SK-N-SH treated with all-trans-retinoic acid at 6 μM for 48 hours (cell line): ENCODE data around the gene GPC3.

Experiments used
- ATAC-seq: fragments of 200-7000 bp; cut with Tn5 transposase; 3 replicates; pipeline ENCODE4 v1.9.1; 2020; ENCODE audit warnings: mild to moderate bottlenecking, moderate library complexity
- ARNTL ChIP-seq: fragments of 450-650 bp; formaldehyde crosslinking; IDR thresholded peaks from 2 replicates; pipeline ENCODE4 v1.5.0; 2020; ENCODE audit warnings: low read depth, mild to moderate bottlenecking, moderate library complexity, borderline replicate concordance
- BACH2 ChIP-seq: fragments of 250-450 bp; sonication (Bioruptor Pico); IDR thresholded peaks from 2 replicates; pipeline ENCODE4 v1.9.0; 2021; ENCODE audit warnings: mild to moderate bottlenecking, borderline replicate concordance
- CREB5 ChIP-seq: fragments of 250-450 bp; sonication (Bioruptor Pico); IDR thresholded peaks from 2 replicates; pipeline ENCODE4 v1.5.1; 2020; ENCODE audit warnings: low read depth, mild to moderate bottlenecking, moderate library complexity
- CSDC2 ChIP-seq: fragments of 250-450 bp; sonication (Bioruptor Pico); IDR thresholded peaks from 2 replicates; pipeline ENCODE4 v1.5.0; 2020; ENCODE audit warnings: mild to moderate bottlenecking, moderate library complexity
- CSRNP3 ChIP-seq: fragments of 250-450 bp; sonication (Bioruptor Pico); IDR thresholded peaks from 2 replicates; pipeline ENCODE4 v1.5.1; 2021; ENCODE audit warnings: mild to moderate bottlenecking, moderate library complexity
- ESRRG ChIP-seq: fragments of 250-450 bp; sonication (Bioruptor Pico); IDR thresholded peaks from 2 replicates; pipeline ENCODE4 v1.6.1; 2021; ENCODE audit warnings: mild to moderate bottlenecking
- GLIS3 ChIP-seq: fragments of 250-450 bp; sonication (Bioruptor Pico); IDR thresholded peaks from 2 replicates; pipeline ENCODE4 v1.5.0; 2020; ENCODE audit warnings: mild to moderate bottlenecking, moderate library complexity
- ISL1 ChIP-seq: fragments of 250-450 bp; sonication (Bioruptor Pico); IDR thresholded peaks from 2 replicates; pipeline ENCODE4 v2.1.2; 2022; ENCODE audit warnings: mild to moderate bottlenecking, moderate library complexity
- OSR1 ChIP-seq: fragments of 250-450 bp; sonication (Bioruptor Pico); IDR thresholded peaks from 2 replicates; pipeline ENCODE4 v1.8.0; 2022; ENCODE audit warnings: moderate library complexity, mild to moderate bottlenecking, inconsistent platforms
- PATZ1 ChIP-seq: fragments of 250-450 bp; sonication (Bioruptor Pico); IDR thresholded peaks from 2 replicates; pipeline ENCODE4 v1.8.0; 2020; ENCODE audit warnings: mild to moderate bottlenecking, moderate library complexity, borderline replicate concordance
- POU6F1 ChIP-seq: fragments of 250-450 bp; sonication (Bioruptor Pico); IDR thresholded peaks from 2 replicates; pipeline ENCODE4 v1.8.0; 2021; ENCODE audit warnings: low read depth, mild to moderate bottlenecking, moderate library complexity, borderline replicate concordance
- PPARA ChIP-seq: fragments of 250-450 bp; sonication (Bioruptor Pico); IDR thresholded peaks from 2 replicates; pipeline ENCODE4 v1.5.0; 2020; ENCODE audit warnings: mild to moderate bottlenecking, borderline replicate concordance
- SNAI2 ChIP-seq: fragments of 250-450 bp; sonication (Bioruptor Pico); IDR thresholded peaks from 2 replicates; pipeline ENCODE4 v1.5.0; 2020; ENCODE audit warnings: mild to moderate bottlenecking, moderate library complexity
- TCF4 ChIP-seq: fragments of 250-450 bp; sonication (Bioruptor Pico); IDR thresholded peaks from 2 replicates; pipeline ENCODE4 v1.8.0; 2021; ENCODE audit warnings: mild to moderate bottlenecking, moderate library complexity, borderline replicate concordance
- TOX ChIP-seq: fragments of 250-450 bp; sonication (Bioruptor Pico); IDR thresholded peaks from 2 replicates; pipeline ENCODE4 v1.8.0; 2021; ENCODE audit warnings: mild to moderate bottlenecking, moderate library complexity, borderline replicate concordance
- ZC3H10 ChIP-seq: fragments of 250-450 bp; sonication (Bioruptor Pico); IDR thresholded peaks from 2 replicates; pipeline ENCODE4 v1.5.1; 2021; ENCODE audit warnings: mild to moderate bottlenecking, moderate library complexity
- ZFP3 ChIP-seq: fragments of 250-450 bp; sonication (Bioruptor Pico); IDR thresholded peaks from 2 replicates; pipeline ENCODE4 v1.5.0; 2020; ENCODE audit warnings: mild to moderate bottlenecking, moderate library complexity
- ZFP30 ChIP-seq: fragments of 450-650 bp; formaldehyde crosslinking; IDR thresholded peaks from 2 replicates; pipeline ENCODE4 v1.5.0; 2022; ENCODE audit warnings: mild to moderate bottlenecking, moderate library complexity
- ZNF565 ChIP-seq: fragments of 450-650 bp; formaldehyde crosslinking; conservative IDR thresholded peaks from 2 replicates; pipeline ENCODE4 v1.5.0; 2020; ENCODE audit warnings: low read depth, mild to moderate bottlenecking, moderate library complexity
- ZNF8 ChIP-seq: fragments of 450-650 bp; formaldehyde crosslinking; IDR thresholded peaks from 2 replicates; pipeline ENCODE4 v1.5.0; 2020; ENCODE audit warnings: mild to moderate bottlenecking, moderate library complexity

The GPC3 gene

GRCh38 chrX:134026565-134027311, 41.3 kb upstream of the GPC3 start:
- peak; percentile 90 for ATAC-seq
- TF ChIP-seq ZFP3 (CRISPR knock-in tag), result no peak
- no peak for TF ChIP-seq TCF4 (CRISPR knock-in tag)
- TF ChIP-seq ZC3H10 (CRISPR knock-in tag), result no peak
- no peak for TF ChIP-seq ARNTL (CRISPR knock-in tag)
- no peak for TF ChIP-seq ISL1 (CRISPR knock-in tag)
- TF ChIP-seq SNAI2 (CRISPR knock-in tag), result no peak
- TF ChIP-seq BACH2 (CRISPR knock-in tag), result no peak
- no peak for TF ChIP-seq ZNF8
- TF ChIP-seq CREB5, result no peak
- TF ChIP-seq PPARA (CRISPR knock-in tag), result no peak

- no peak for ATAC-seq
- TF ChIP-seq ISL1 (CRISPR knock-in tag) (no peak), PPARA (CRISPR knock-in tag) (no peak), TCF4 (CRISPR knock-in tag) (no peak), ZNF8 (no peak), SNAI2 (CRISPR knock-in tag) (no peak), POU6F1 (CRISPR knock-in tag) (no peak), CSRNP3 (CRISPR knock-in tag) (no peak), OSR1 (CRISPR knock-in tag) (no peak), ZFP30 (CRISPR knock-in tag) (no peak), CREB5 (no peak), CSDC2 (CRISPR knock-in tag) (no peak), ZFP3 (CRISPR knock-in tag) (no peak), ARNTL (CRISPR knock-in tag) (no peak), PATZ1 (CRISPR knock-in tag) (no peak), ESRRG (CRISPR knock-in tag) (no peak), TOX (CRISPR knock-in tag) (no peak), GLIS3 (no peak), ZNF565 (CRISPR knock-in tag) (no peak), ZC3H10 (CRISPR knock-in tag) (no peak)
Measured at GRCh38 chrX:134025986-134026545, 40.7 kb upstream of the GPC3 start.

GRCh38 chrX:134024686-134025377, 39.4 kb upstream of the GPC3 start:
- ATAC-seq, result no peak
- TF ChIP-seq TCF4 (CRISPR knock-in tag) (no peak), ZNF8 (no peak), TOX (CRISPR knock-in tag) (no peak), PPARA (CRISPR knock-in tag) (no peak), ZFP30 (CRISPR knock-in tag) (no peak), ARNTL (CRISPR knock-in tag) (no peak), POU6F1 (CRISPR knock-in tag) (no peak), PATZ1 (CRISPR knock-in tag) (no peak), ZC3H10 (CRISPR knock-in tag) (no peak), ISL1 (CRISPR knock-in tag) (no peak), CREB5 (no peak), CSDC2 (CRISPR knock-in tag) (no peak), BACH2 (CRISPR knock-in tag) (no peak), GLIS3 (no peak)
